Activated CD4-positive, alpha-beta T cell treated with anti-CD3 and anti-CD28 coated beads for 48 hours (primary cell): ENCODE measurements around the gene KCNK5.
A peak's percentile ranks its signal among the peaks of the same experiment; 100 is the strongest.

Source experiments
- DNase-seq: peaks from one replicate; pipeline ENCODE4 v3.0.0-alpha.2; 2020

Gene KCNK5

DNA sequence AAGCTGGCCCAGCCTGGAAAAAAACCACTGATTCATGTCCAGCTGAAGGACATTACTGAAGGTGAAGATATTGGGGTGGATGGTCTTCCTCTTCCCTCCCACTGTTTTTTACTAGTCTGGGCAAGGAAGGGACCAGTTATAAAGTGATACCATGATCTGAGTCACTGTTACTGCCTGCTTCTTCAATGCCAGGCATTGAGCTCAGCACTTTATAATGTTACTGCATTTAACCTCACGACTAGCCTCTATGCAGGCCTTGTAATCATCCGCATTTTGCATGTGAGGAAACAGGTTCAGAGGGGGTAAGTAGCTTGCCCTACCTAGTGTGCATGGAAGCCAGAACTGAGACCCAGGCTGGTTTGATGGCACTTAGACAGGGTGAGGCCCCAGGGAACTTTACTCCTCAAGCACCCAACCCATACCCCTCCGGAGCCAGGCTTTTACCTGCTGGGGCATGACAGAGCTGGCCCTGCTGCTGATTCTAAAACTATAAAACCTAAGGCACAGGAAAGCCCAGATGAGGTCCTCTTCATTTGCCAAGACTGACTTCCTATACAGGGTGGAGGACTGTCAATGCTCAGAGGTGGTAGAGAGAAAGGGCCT lies 11.0 kb upstream of the KCNK5 start:
- DNase-seq = no peak

DNA sequence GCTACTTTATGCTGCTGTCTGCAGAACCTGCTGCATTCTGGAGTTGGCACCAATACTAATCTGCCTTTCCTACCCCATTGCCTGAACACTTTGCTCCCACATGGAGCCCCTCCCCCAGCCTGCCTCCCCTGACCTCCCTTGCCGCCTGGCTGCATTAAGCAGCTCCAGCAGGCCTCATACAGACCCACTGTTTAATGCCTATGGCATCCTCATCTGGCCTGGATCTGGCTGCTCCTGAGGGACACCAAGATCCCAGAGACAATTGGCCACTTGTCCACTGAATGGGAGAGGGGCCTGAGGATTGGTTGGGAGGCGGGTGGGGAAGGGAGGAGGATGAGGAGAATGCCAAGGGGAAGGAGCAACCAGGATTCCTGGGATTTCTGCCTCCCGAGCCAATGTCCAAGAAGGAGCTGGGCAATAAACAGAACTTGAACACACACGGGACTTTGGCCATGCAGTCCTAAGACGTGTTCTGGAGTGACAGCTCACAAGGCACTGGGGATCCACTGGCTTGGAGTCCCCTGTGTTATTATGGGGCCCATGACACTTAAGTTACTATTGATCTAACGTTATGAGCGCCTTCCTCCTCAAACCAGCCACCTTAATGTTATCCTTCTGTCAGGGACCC lies 10.4 kb upstream of the KCNK5 start:
- DNase-seq = no peak

DNA sequence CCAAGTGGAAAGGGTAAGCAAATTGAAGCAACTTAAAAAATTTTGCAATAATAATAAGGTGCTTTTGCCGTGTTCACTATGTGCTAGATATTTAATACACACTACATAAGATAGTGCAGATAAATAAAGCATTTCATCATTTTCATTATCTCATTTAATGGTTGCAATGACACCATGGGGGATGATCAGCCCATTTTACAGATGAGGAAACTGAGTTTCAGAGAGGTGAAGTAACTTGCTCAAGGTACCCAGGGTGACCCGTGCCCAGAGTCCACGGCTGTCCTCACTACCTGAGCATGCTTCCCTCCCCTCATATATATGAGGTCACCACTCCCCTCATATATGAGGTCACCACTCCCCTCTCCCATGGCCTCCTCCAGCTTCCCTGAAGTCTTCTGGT lies 7.5 kb upstream of the KCNK5 start:
- no peak for DNase-seq

DNA sequence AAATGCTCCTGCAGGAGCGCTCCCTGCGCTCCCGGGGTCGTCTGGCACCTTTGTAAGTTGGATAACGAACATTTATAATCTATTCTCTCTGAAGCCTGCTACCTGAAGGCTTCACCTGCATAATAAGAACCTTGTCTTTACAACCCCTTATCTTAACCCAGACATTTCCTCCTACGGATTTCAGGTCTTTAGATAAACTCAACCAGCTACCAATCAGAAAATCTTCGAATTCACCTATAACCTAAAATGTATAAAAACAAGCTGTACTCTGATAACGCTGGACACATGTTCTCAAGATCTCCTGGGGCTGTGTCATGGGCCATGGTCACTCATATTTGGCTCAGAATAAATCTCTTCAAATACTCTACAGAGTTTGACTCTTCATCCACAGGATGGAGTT lies 4.1 kb upstream of the KCNK5 start:
- DNase-seq = no peak

DNA sequence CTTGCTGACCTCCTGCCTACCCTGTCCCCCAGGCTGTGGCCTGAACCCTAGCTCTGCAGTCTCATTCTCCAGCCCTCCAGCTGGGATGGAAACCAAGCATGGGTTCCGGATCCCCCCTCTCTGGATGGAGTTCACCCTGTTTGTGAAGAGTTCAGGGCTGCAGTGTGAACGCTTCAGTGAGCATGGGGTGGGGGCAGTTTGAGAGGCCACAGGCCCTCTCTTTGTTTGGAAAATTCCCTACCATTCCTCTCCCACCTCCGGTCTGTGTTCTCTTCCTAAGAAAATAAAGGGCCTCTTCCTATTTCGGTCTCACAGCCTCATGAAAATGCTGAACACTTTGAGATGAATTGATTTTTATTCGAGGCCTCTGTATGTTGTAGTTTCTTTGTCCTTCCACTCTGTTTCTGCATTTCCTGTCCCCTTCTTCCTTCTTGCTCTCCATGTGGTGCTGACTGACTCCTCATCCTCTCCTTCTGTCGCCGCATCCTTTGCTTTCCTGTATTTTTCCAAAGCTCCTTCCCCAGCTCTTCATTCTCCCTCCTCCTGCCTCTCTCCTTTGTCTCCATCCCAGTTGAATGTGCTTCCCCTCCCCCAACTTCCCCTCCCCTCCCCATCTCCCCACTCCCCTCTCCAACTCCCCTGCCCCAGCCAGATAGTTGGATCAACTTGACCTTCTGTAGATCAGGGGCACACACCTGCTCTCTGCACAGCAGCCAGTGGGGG lies 2.4 kb upstream of the KCNK5 start:
- no peak for DNase-seq

DNA sequence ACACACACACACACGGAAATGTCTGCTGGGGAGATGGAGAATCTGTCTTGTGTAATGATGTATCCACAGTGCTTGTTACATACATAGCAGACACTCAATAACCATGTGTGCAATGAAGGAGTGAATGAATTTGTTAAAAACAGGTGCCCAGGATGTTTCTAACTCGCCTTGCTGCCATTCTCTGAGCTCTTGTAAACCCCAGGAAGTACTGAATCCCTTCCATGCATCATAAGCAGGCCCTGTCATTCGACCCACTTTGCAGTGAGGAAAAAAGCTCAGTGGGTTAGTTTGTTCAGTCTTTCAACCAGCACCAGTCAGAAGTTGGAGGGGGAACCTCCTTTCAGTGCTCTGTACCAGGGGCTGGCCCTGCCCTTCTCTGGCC lies 1.4 kb upstream of the KCNK5 start:
- DNase-seq = no peak

DNA sequence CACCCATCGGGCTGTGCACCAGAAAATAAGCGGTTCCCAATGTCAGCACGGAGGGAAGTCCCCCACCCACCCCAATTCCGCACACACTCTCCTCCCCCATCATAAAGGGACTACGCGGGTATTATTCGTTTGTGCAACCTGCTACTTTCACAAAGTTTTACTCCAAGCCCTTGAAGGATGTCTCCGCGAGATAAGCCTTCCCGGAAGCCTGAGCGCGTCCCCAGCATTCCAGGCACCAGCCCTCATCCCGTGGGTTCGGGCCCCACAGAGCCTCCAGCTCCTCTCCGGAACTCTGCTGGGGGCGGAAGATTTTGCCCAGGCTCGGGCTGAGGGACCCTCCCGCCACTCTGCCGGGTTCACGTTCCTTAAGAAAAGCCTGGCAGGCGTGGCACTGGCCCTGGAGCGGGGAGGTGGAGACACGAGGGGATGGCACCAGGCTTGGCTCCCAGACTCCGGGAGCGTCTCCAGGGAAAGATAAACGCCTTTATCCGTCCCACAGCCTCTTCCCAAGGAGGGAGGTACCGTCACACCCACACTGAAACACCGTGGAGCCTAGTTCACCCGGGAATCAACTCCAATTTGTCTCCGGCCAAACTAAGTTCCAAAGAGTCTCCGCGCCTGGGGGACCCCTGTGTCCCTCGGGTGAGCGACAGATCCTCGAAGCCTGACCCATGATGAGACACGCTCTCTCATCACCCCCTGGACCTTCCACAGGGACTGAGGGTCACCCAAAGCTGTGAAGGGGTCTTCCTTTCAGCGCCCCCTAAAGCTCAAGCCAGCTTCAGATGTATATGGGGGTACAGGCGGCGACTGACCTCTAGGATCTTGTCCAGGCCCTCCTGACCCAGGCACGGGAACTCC lies 934 bp downstream of the KCNK5 start:
- peak; percentile 63 for DNase-seq

DNA sequence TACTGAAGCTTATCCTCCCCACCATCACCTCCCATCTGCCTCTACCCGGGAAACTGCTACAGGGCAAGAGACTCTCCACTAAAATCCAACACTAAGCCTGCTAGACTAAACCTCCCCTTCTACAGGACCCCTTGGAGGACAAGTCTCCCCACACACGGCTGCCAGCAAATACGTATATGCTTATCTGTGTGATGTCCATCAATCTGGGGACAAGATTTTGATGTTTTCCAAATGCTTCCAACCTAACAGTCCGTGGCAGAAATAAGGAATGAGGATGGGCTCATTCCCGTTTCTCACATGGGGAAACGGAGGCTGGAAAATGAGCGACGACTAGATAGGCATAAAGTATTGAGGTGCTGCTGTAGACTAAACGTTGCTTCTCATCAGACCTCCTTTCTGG lies 1.8 kb downstream of the KCNK5 start:
- no peak for DNase-seq

DNA sequence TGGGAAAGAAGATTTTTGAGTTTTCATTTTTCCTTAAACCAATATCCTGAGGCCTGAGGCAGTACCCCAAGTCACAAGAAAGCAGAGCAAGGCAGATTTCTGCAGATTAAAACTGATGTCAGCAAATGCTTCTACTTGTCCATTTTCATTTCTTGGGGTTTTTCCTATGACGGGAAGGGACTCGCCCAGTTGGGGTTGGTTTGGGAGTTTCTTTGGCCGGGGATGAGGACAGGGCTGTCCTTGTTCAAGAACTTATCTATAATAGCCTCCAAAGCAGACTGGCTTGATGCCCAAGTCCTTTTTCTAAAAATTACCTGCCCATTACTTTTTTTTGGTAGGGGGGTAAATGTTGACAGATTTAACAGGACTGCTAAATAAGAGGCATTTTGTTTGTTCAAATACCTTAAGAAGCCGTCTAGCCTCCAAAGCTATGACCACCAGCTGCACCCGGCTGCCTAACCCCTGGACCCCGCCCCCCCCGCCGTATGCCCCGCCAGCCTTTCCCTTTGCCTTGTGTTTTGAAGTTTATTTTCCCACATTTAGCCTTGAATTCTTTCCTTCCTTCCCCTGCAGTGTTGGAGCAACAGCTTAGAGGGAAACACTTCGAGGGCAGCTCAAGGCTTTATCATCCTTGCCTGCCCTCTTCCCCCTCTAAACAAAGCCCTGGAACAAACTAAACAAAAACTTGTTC lies 2.5 kb downstream of the KCNK5 start:
- no peak for DNase-seq

DNA sequence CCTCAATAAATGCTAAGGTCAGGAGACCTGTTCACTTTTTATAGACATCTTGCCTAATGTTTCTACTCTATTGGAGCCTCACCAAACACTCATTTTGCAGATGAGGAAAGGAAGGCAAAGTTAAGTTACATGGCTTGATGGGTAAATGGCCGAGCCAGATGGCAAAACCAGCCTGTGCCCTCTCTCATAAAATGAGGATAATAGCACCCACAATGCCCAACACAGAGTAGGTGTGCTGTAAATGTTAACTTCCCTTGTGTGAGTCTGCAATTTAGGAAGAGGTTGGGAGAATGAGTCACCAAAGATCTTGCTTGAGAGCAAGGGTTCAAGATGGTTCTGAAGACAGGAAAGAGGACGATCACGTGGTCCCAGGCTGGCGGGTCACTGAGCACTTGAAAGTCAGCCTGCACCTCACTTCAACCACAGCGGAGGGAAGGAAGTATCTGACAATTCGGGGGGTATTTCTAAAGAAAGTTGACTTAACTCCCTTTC lies 3.3 kb downstream of the KCNK5 start:
- DNase-seq = peak; percentile 65

DNA sequence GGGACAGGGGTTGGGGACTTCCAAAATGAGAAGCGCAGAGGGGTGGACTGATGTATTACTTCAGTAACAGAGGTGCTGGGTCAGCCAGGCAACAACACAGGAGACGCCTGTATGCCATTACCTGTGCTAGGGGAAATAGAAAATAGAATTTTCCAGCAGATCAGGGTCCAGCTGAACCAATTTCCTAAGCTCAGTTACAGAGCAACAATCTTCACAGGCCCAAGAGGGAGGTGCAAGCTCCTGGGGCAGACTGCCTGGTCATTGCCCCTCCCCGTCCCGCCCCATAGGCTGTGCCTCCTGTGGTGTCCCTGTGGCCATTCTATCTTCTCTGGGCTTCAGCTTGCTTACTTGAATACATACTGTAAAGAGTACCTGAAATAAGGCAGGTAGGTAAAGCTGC lies 3.7 kb downstream of the KCNK5 start:
- no peak for DNase-seq

DNA sequence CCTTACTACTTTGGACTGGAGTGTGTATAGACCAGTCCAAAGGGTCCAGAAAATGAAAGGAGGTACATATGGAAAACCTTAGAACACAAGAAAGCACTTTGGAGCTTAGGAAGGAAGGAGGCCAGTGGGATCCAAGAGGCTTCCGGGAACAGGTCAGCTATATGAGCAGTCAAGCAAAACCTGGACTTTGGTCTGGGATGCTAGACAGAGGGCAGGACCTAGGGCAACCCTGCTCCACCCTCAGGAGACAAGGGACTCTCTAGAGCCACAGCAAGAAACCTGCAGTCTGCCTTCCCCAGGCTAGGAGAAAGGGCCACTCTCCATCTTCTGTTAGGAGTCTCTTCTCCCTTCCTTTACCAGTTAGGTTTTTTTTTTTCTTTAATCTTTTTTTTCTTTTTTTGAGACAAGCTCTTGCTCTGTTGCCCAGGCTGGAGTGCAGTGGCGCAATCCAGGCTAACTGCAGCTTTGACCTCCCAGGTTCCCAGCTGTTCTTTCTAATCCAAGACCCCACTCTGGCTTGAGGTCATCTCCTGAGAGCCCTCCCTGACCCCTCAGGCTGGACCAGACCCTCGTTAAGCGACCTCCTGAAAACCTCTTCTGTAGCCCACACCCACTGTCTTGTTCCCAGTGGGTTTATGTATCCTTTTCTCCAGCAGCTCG lies 4.6 kb downstream of the KCNK5 start:
- no peak for DNase-seq

DNA sequence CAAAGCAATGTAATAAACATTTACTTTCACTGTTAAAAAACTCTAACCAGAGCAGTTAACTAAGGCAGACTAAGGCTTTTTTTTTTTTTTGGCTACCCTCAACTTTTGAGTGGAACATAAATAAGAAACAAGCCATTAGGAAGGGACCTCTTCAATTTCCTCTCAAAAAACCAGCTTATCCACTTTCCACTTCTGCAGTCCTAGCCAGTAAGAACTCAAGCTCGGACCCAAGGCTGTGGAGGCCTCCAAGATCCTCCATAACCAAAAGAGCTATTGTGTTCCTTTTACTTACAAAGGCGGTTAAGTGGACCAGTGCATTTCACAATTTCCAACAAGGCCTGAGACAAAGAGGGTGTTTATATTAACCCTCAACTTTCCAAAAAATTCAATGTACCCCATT lies 5.3 kb downstream of the KCNK5 start:
- no peak for DNase-seq

DNA sequence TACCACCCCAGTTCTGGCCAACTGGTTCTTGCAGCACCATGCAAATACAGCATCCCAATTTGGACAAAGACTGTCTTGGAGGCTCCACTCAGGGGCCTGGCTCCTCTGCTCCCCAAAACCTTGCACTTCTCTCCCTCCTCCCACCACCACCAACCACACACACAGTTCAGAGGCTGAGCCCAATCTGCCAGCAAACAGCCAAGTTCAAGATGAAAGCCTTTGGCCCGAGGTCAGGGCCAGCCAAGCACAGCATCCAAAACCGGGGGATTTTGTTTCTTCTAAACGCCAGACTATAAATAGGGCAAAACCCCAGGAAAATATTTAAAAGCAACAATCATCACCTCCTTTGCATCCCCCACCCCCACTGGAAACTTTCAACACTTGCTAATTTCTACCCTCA lies 5.7 kb downstream of the KCNK5 start:
- no peak for DNase-seq

DNA sequence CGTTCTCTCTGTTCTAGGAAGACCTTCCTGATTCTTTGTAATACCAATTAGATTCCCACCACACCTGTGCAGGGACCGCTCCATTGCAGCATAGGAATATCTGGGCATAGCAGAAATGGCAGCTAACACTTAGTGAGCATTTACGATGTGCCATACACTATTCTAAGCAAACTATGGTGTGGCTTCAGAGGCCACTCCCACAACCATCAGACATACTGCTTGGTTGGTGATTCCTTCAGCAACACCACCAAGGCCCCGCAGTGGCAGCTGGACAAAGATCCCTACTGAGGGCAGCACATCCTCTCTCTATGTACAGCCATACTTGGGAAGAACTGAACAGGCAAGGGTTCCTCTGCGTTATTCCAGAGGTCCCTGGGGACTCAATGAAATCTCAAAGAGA lies 6.2 kb downstream of the KCNK5 start:
- no peak for DNase-seq

DNA sequence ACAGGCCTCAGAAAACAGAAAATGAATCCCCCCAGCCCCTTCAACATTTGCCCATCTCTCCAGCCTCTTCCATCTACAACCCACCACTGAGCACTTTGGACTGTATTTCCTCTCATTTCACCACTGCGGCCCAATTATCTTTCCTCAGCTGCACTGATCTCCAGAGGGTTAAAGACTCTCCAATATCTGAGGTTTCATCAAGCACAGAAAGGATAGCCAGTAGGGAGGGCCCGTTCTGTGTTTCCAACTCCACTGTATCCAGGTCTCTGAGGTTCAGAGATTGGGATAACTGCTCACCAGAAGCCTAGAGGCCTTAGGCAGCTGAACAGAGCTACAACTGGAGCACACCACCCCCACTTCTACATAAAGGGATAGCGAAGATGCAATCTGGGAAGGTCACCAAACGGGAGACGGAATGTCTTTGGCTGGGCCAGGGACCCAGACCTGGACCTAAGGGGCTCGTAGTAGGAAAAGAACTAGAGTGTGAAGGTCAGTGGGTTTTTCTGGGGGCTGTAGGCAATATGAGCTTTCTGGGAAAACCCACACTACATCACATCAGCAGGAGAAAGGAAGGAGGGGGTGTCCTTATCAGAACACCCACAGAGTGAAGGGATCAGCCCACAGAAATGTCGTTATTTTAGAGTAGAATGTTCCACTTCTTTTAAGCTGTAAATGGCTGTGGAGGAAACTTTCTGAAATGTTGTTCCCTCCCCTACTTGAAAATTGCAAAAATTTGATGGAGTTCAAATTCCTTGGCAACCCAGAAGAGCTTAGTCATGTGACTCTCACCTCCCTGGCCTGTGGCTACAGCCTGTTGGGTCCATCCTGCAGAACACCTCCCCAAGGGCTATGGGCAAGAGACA lies 7.3 kb downstream of the KCNK5 start:
- no peak for DNase-seq

DNA sequence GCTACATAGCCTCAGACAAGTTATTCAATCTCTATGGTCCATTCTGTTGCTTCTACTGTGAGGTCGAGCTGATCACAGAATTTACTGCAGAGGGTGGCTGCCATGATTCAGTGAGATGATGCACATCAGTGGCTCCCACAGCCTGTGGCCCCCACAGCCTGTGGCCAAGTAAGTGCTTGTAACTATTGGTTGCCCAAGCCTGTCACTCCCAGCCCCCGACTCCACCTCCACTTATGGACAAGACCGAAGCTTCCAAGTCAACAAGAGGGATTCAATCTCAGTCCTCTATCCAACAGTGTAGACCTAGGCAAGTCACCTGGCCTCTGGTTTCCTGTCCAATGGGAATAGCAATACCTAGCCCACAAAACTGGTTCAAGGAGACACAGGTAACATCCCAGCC lies 8.2 kb downstream of the KCNK5 start:
- no peak for DNase-seq

DNA sequence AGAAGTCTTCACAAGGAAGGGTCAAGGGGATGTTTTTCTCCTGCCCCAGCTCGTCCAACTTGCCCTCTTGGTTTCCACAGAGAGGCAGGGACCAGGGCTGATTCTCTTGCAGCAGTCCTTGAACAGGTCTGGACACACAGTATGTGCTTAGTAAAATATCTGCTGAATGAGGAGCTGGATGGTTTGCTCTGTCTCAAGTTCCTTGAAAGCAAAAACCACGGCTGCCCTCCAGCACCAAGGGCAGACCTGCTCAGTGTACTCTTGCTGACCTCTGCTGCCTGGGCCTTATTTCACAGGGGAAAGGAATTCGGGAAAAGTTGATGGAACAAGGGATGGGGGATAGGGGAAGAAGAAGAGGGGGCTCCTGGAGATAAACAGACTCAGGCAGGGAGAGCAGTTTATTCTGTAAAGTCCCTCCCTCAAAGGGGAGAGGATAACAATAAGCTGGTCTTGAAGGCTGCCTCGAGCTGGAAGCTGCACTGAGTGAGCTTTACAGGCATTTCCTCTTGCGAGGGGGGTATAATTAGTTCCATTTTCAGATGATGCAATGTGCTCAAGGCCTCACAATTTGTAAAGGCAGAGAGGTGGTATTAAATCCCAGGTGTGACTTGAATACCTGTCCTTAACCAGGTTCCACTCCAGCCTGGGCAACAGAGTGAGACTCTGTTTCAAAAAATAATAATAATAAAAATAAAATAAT lies 10.3 kb downstream of the KCNK5 start:
- DNase-seq = no peak

DNA sequence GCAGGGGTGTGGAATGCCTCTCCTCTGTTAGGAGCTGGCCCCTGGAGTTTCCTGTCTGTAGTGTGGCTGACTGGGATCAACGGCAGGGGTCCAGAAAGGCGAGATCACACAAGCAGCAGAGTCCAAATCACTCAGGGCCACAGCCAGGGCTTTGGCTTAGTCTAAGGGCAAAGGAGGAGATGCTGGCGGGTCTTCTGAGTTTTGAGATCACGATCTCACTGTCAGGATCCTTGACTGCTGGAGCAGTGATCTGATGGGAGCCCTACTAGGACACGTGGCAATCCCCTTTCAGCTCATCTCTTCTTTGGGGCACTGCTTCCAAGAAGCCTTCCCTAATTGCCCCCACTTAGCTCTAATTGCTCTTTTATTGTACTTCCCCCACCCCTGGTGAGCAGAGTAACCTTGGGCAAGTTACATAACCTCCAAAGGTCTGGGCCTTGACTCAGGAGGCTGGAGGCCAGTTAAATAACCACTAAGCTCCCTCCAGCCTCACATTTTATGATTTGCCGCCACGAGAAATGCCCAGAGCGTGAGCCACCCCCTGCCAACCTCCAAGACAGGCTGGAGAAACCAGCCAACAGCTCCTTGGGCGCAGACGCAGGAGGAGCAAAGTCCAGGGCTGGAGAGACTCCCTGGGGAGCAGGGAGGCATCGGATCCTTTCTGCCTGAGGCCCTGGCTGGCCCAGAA lies 12.0 kb downstream of the KCNK5 start:
- DNase-seq = no peak

DNA sequence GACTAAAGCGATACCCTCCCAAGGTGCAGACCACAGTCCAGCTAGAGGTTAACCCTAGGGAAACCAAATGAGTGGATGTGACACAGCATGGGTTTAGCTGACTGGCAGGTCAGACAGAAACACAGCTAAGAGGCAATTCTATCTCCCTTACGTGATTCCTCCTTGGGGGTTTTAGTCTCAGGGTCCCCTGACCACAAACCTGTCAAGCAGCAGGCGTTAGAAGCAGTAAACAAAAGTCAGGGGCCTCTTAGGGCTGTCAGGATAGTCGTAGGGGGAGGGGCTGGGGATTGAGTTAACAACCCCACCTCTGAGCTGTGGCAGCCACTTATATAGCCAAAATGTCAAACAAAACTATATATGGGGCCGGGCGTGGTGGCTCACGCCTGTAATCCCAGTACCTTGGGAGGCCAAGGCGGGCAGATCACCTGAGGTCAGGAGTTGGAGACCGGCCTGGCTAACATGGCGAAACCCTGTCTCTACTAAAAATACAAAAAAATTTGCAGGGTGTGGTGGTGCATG lies 13.6 kb downstream of the KCNK5 start:
- no peak for DNase-seq
